Left ventricle myocardium inferior (tissue), 1 donor: ENCODE results near the gene RAPGEF3. TPM values are rescaled to one million over a fixed set of nuclear protein-coding genes. Genes with fewer than 3 reads are reported as not detected.

Source experiments
- DNase-seq: peaks from one replicate; pipeline ENCODE4 v3.0.0-alpha.2; 2020
- H3K27ac ChIP-seq: fragments of 200-600 bp; replicated peaks from 2 replicates; pipeline ENCODE4 v1.8.0; 2021
- H3K27me3 ChIP-seq: fragments of 200-600 bp; 2 replicates; pipeline ENCODE4 v1.8.0; 2021; ENCODE audit warnings: low read depth
- H3K36me3 ChIP-seq: fragments of 200-600 bp; 2 replicates; pipeline ENCODE4 v1.8.0; 2021
- H3K4me1 ChIP-seq: fragments of 200-600 bp; 2 replicates; pipeline ENCODE4 v1.8.0; 2021
- H3K4me3 ChIP-seq: fragments of 200-600 bp; 2 replicates; pipeline ENCODE4 v1.8.0; 2021; ENCODE audit warnings: mild to moderate bottlenecking, moderate library complexity
- H3K9me3 ChIP-seq: fragments of 200-600 bp; replicated peaks from 2 replicates; pipeline ENCODE4 v1.8.0; 2021
- intact Hi-C: fragments of 100-400 bp; cut with micrococcal nuclease; formaldehyde crosslinking; loops from one replicate; pipeline ENCODE4 v1.11.0; 2022
- total RNA-seq: library from RNA; stranded (reverse); fragmentation: NEBNext Ultra II Directional; extraction: Animal tissue kit (Norgen Biotek cat#: 25700); gene quantifications from one replicate; pipeline ENCODE4 v1.2.1, GENCODE V29; 2021
- TF ChIP-seq, protein P1 (sequence below): fragments of 200-600 bp; IDR thresholded peaks from 2 replicates; pipeline ENCODE4 v1.8.0; 2021; ENCODE audit warnings: antibody characterized with exemption, mild to moderate bottlenecking, borderline replicate concordance
- donor health status: DM: no; HTN: yes; CAD: no; lungs with severe emphysema.

RAPGEF3 gene
- total RNA-seq, 1 donor from 2014 or later, result 34.8 TPM

DNA sequence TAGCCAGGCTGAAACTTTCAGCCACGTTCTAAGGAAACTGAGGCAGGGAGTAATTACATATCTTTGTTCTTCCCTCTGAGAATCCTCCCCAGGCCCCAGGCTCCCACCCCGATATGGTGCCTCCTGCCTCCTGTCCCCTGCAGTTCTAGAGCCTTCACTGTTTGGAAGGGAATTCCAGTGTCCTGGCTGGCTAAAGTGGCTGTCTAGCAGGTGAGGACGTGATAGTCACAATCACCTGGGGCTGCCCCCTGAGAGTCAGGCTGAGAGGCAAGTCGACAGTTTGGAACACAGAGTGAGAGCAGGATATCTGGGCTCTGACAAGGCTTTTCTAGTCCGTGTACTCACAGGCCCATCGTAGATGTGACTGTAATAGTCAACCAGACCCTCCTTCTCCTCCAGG, 46.5 kb downstream of the RAPGEF3 start:
- Histone ChIP-seq H3K4me3 (no peak overlapping the region), H3K9me3 (no peaks in the 10 kb centered on the region), H3K27me3 (no peaks in the 10 kb centered on the region), H3K27ac (no peak overlapping the region), H3K4me1 (peaks cover 41% of the 10 kb centered on the region), H3K36me3 (no peaks in the 10 kb centered on the region)
- TF ChIP-seq, protein P1, sequence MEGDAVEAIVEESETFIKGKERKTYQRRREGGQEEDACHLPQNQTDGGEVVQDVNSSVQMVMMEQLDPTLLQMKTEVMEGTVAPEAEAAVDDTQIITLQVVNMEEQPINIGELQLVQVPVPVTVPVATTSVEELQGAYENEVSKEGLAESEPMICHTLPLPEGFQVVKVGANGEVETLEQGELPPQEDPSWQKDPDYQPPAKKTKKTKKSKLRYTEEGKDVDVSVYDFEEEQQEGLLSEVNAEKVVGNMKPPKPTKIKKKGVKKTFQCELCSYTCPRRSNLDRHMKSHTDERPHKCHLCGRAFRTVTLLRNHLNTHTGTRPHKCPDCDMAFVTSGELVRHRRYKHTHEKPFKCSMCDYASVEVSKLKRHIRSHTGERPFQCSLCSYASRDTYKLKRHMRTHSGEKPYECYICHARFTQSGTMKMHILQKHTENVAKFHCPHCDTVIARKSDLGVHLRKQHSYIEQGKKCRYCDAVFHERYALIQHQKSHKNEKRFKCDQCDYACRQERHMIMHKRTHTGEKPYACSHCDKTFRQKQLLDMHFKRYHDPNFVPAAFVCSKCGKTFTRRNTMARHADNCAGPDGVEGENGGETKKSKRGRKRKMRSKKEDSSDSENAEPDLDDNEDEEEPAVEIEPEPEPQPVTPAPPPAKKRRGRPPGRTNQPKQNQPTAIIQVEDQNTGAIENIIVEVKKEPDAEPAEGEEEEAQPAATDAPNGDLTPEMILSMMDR, result no peak
- DNase-seq, result no peak
- intact Hi-C loops, result no loop called here

DNA sequence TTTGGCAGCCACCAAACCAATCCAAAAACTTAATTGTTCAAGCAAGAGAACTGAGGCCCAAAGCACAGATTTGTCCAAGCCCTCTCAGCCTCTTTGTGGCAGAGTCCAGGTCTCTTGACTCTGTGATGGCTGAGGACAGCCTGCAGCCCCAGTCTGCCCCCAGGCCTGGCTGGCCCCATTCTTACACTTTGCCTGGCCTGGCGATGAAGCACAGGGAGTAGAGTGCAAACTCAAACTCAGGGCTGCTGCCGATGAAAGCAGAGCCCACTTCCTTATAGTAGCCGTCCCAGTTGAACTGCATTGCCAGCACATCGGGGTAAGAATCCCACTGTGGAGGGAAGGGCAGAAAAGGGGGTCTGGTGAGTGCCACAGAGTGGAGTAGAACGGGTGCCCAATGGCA, 47.2 kb downstream of the RAPGEF3 start:
- intact Hi-C loops, result no loop called here
- H3K27ac ChIP-seq, result no peak overlapping the region

DNA sequence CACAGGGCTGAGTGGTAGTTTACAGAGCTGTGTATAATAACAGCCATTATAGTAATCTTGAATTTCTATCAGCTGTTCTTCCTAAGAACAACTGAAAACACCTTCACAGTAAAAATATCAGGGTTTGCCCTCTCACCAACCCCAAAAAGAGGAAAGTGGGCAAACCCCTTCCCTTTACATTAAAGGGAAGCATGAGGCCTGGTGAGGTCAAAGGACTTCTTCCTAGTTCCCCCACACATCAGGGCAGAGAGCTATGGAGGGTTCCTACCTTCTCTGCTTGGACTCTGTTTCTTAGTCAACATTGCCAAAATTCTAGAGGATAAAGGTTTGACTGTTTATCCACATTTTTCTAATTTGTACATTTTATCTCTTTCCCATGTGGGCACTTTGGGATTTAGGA, 48.4 kb downstream of the RAPGEF3 start:
- Histone ChIP-seq H3K27me3 (no peaks in the 10 kb centered on the region), H3K4me3 (no peak overlapping the region), H3K27ac (no peak overlapping the region), H3K9me3 (no peaks in the 10 kb centered on the region), H3K36me3 (no peaks in the 10 kb centered on the region), H3K4me1 (peaks cover 39% of the 10 kb centered on the region)
- intact Hi-C loops, result no loop called here
- no peak for DNase-seq
- TF ChIP-seq, protein P1, result no peak

More for the DNA sequence above, 47.2 kb downstream of the RAPGEF3 start:
- DNase-seq, result no peak
- H3K4me3 ChIP-seq, result no peak overlapping the region
- TF ChIP-seq, protein P1, result no peak
- H3K4me1 ChIP-seq, result peaks cover 41% of the 10 kb centered on the region
- H3K36me3 ChIP-seq, result no peaks in the 10 kb centered on the region
- H3K9me3 ChIP-seq, result no peaks in the 10 kb centered on the region
- H3K27me3 ChIP-seq, result no peaks in the 10 kb centered on the region

- Histone ChIP-seq H3K36me3 (no peaks in the 10 kb centered on the region), H3K4me1 (peaks cover 39% of the 10 kb centered on the region), H3K9me3 (no peaks in the 10 kb centered on the region), H3K4me3 (no peak overlapping the region), H3K27ac (no peak overlapping the region), H3K27me3 (no peaks in the 10 kb centered on the region)
- no peak for DNase-seq
- TF ChIP-seq, protein P1, result no peak
- intact Hi-C loops, result no loop called here
Observed at GRCh38 chr12:47709671-47710070, 49.0 kb downstream of the RAPGEF3 start.

- Histone ChIP-seq H3K9me3 (no peaks in the 10 kb centered on the region), H3K27ac (no peak overlapping the region), H3K4me1 (peaks cover 36% of the 10 kb centered on the region), H3K36me3 (no peaks in the 10 kb centered on the region), H3K27me3 (no peaks in the 10 kb centered on the region), H3K4me3 (no peak overlapping the region)
- no peak for DNase-seq
- intact Hi-C loops, result no loop called here
- TF ChIP-seq, protein P1, result no peak
Observed at GRCh38 chr12:47709237-47709636, 49.4 kb downstream of the RAPGEF3 start.
